Neural progenitor cell (in vitro differentiated cells): Measurements from ENCODE around the gene EFHC2. TPM values are rescaled to one million over a fixed set of nuclear protein-coding genes. Genes with fewer than 3 reads are reported as not detected.

Experiments
- DNase-seq: peaks from one replicate; pipeline ENCODE4 v3.0.0-alpha.2; 2016; ENCODE audit warnings: low spot score
- H2AFZ ChIP-seq: fragments of 200-600 bp; sonication (generic); replicated peaks from 2 replicates; pipeline ENCODE4 v1.6.1; 2016; ENCODE audit warnings: antibody characterized with exemption
- H3F3A ChIP-seq: fragments of 200-600 bp; sonication (generic); 2 replicates; pipeline ENCODE4 v1.6.1; 2016; ENCODE audit warnings: antibody characterized with exemption, low read depth
- H3K27ac ChIP-seq: fragments of 200-600 bp; sonication (generic); 2 replicates; pipeline ENCODE4 v1.5.1; 2016; ENCODE audit warnings: mild to moderate bottlenecking
- H3K27me3 ChIP-seq: fragments of 200-600 bp; sonication (generic); 2 replicates; pipeline ENCODE4 v1.6.1; 2016; ENCODE audit warnings: mild to moderate bottlenecking, moderate library complexity
- H3K36me3 ChIP-seq: fragments of 200-600 bp; sonication (generic); 2 replicates; pipeline ENCODE4 v1.5.1; 2016
- H3K4me1 ChIP-seq: fragments of 200-600 bp; sonication (generic); 2 replicates; pipeline ENCODE4 v1.6.1; 2016; ENCODE audit warnings: mixed run types
- H3K4me2 ChIP-seq: fragments of 200-600 bp; sonication (generic); 2 replicates; pipeline ENCODE4 v1.6.1; 2016
- H3K4me3 ChIP-seq: fragments of 200-600 bp; sonication (generic); 2 replicates; pipeline ENCODE4 v1.5.1; 2016
- H3K79me2 ChIP-seq: fragments of 200-600 bp; sonication (generic); 2 replicates; pipeline ENCODE4 v1.6.1; 2016; ENCODE audit warnings: low read depth
- H3K9ac ChIP-seq: fragments of 200-600 bp; sonication (generic); 2 replicates; pipeline ENCODE4 v1.6.1; 2016
- H3K9me3 ChIP-seq: fragments of 200-600 bp; sonication (generic); 2 replicates; pipeline ENCODE4 v1.5.1; 2016; ENCODE audit warnings: low read depth
- H4K20me1 ChIP-seq: fragments of 200-600 bp; sonication (generic); 2 replicates; pipeline ENCODE4 v1.6.1; 2016; ENCODE audit warnings: low read depth
- H3K27ac Mint-ChIP-seq: 3 replicates; pipeline ENCODE4 v1.8.0; 2021; ENCODE audit warnings: mixed read lengths
- H3K27me3 Mint-ChIP-seq: 2 replicates; pipeline ENCODE4 v1.8.0; 2022; ENCODE audit warnings: low read depth, mild to moderate bottlenecking, inconsistent platforms, moderate library complexity, mixed read lengths; ENCODE audit not compliant: insufficient read depth
- H3K36me3 Mint-ChIP-seq: 3 replicates; pipeline ENCODE4 v1.8.0; 2021; ENCODE audit warnings: mixed read lengths
- H3K4me1 Mint-ChIP-seq: 3 replicates; pipeline ENCODE4 v1.8.0; 2021; ENCODE audit warnings: mixed read lengths
- H3K4me3 Mint-ChIP-seq: 3 replicates; pipeline ENCODE4 v1.8.0; 2021; ENCODE audit warnings: mild to moderate bottlenecking, moderate library complexity, mixed read lengths
- H3K9me3 Mint-ChIP-seq: 3 replicates; pipeline ENCODE4 v1.8.0; 2020; ENCODE audit warnings: mixed read lengths
- CTCF ChIP-seq: fragments of 200-600 bp; sonication (generic); IDR thresholded peaks from 2 replicates; pipeline ENCODE4 v1.5.1; 2017; ENCODE audit warnings: antibody characterized with exemption, mild to moderate bottlenecking
- EZH2 ChIP-seq: fragments of 200-600 bp; sonication (generic); IDR thresholded peaks from 2 replicates; pipeline ENCODE4 v1.6.1; 2017; ENCODE audit warnings: antibody characterized with exemption, mild to moderate bottlenecking, moderate library complexity
- EZH2phosphoT487 ChIP-seq: fragments of 200-600 bp; sonication (generic); IDR thresholded peaks from 2 replicates; pipeline ENCODE4 v1.6.1; 2017; ENCODE audit warnings: antibody characterized with exemption
- total RNA-seq: library from RNA; depleted of rRNA; stranded (reverse); fragments of >200 nt; gene quantifications from 2 replicates; pipeline ENCODE4 v1.2.3, GENCODE V29; 2015; ENCODE audit warnings: low replicate concordance

EFHC2 gene
- total RNA-seq, 1 donor from 2014 or later = 3.2 TPM

GRCh38 chrX:44157858-44158257 is 185.6 kb downstream of the EFHC2 start:
- Histone ChIP-seq H3K9ac (no peak overlapping the region), H3K4me3 (no peak overlapping the region), H2AFZ (no peak overlapping the region), H3F3A (no peaks in the 10 kb centered on the region), H3K36me3 (no peaks in the 10 kb centered on the region), H3K4me2 (no peak overlapping the region), H3K79me2 (no peaks in the 10 kb centered on the region), H3K27ac (no peak overlapping the region), H3K4me1 (peaks cover 6% of the 10 kb centered on the region), H4K20me1 (no peaks in the 10 kb centered on the region), H3K27me3 (no peaks in the 10 kb centered on the region), H3K9me3 (no peaks in the 10 kb centered on the region)
- Mint-ChIP-seq H3K9me3 (peaks cover 6% of the 10 kb centered on the region), H3K4me3 (no peak overlapping the region), H3K27me3 (peaks cover 2% of the 10 kb centered on the region), H3K4me1 (peaks cover 10% of the 10 kb centered on the region), H3K36me3 (no peaks in the 10 kb centered on the region), H3K27ac (no peak overlapping the region)
- DNase-seq = no peak
- TF ChIP-seq EZH2phosphoT487 (no peak), EZH2 (no peak)

GRCh38 chrX:44157283-44157682 is 186.2 kb downstream of the EFHC2 start:
- no peaks in the 10 kb centered on the region for H3K9me3 ChIP-seq
- Mint-ChIP-seq H3K4me3 (no peak overlapping the region), H3K9me3 (peaks cover 6% of the 10 kb centered on the region), H3K4me1 (peaks cover 10% of the 10 kb centered on the region), H3K27me3 (no peaks in the 10 kb centered on the region), H3K36me3 (no peaks in the 10 kb centered on the region), H3K27ac (no peak overlapping the region)
- H3F3A ChIP-seq = no peaks in the 10 kb centered on the region
- no peak overlapping the region for H3K4me3 ChIP-seq
- H3K4me1 ChIP-seq = peaks cover 12% of the 10 kb centered on the region
- H3K27ac ChIP-seq = no peak overlapping the region
- H3K4me2 ChIP-seq = no peak overlapping the region
- DNase-seq = no peak
- no peaks in the 10 kb centered on the region for H3K27me3 ChIP-seq
- no peak overlapping the region for H3K9ac ChIP-seq
- no peaks in the 10 kb centered on the region for H3K36me3 ChIP-seq
- no peaks in the 10 kb centered on the region for H3K79me2 ChIP-seq
- TF ChIP-seq CTCF = no peak
- TF ChIP-seq EZH2phosphoT487 = no peak
- TF ChIP-seq EZH2 = no peak
- no peaks in the 10 kb centered on the region for H4K20me1 ChIP-seq
- no peak overlapping the region for H2AFZ ChIP-seq

GRCh38 chrX:44156726-44157125 is 186.7 kb downstream of the EFHC2 start:
- Mint-ChIP-seq H3K9me3 (peaks cover 6% of the 10 kb centered on the region), H3K27ac (no peak overlapping the region), H3K4me1 (peaks cover 10% of the 10 kb centered on the region)

More at GRCh38 chrX:44156726-44157125, 186.7 kb downstream of the EFHC2 start:
- no peak overlapping the region for H3K27ac ChIP-seq
- Mint-ChIP-seq H3K36me3 (no peaks in the 10 kb centered on the region), H3K4me3 (no peak overlapping the region), H3K27me3 (no peaks in the 10 kb centered on the region)
- H2AFZ ChIP-seq = no peak overlapping the region
- no peaks in the 10 kb centered on the region for H3K79me2 ChIP-seq
- H3F3A ChIP-seq = no peaks in the 10 kb centered on the region
- no peak for DNase-seq
- H3K4me2 ChIP-seq = no peak overlapping the region
- TF ChIP-seq CTCF (no peak), EZH2 (no peak), EZH2phosphoT487 (no peak)
- no peaks in the 10 kb centered on the region for H4K20me1 ChIP-seq
- H3K4me3 ChIP-seq = no peak overlapping the region
- H3K27me3 ChIP-seq = no peaks in the 10 kb centered on the region
- no peaks in the 10 kb centered on the region for H3K36me3 ChIP-seq
- no peak overlapping the region for H3K9ac ChIP-seq
- no peaks in the 10 kb centered on the region for H3K9me3 ChIP-seq
- peaks cover 14% of the 10 kb centered on the region for H3K4me1 ChIP-seq
